Endothelial cell (in vitro differentiated cells): Measurements from ENCODE around the gene RUNDC1. TPM values are rescaled to one million over a fixed set of nuclear protein-coding genes. Genes with fewer than 3 reads are reported as not detected.

Source experiments
- DNase-seq: peaks from one replicate; pipeline ENCODE4 v3.0.0; 2021; ENCODE audit warnings: low spot score
- H3K27ac Mint-ChIP-seq: one replicate; pipeline ENCODE4 v1.8.0; 2021; ENCODE audit warnings: mixed read lengths, inconsistent platforms; ENCODE audit not compliant: unreplicated experiment
- H3K27me3 Mint-ChIP-seq: one replicate; pipeline ENCODE4 v1.8.0; 2021; ENCODE audit warnings: mild to moderate bottlenecking, moderate library complexity, mixed read lengths, inconsistent platforms; ENCODE audit not compliant: unreplicated experiment
- H3K36me3 Mint-ChIP-seq: one replicate; pipeline ENCODE4 v1.8.0; 2021; ENCODE audit warnings: mild to moderate bottlenecking, low read depth, mixed read lengths, inconsistent platforms; ENCODE audit not compliant: unreplicated experiment
- H3K4me1 Mint-ChIP-seq: one replicate; pipeline ENCODE4 v1.8.0; 2021; ENCODE audit warnings: mild to moderate bottlenecking, mixed read lengths, inconsistent platforms; ENCODE audit not compliant: unreplicated experiment
- H3K4me3 Mint-ChIP-seq: one replicate; pipeline ENCODE4 v1.8.0; 2021; ENCODE audit warnings: mild to moderate bottlenecking, mixed read lengths, inconsistent platforms; ENCODE audit not compliant: unreplicated experiment
- H3K9me3 Mint-ChIP-seq: one replicate; pipeline ENCODE4 v1.8.0; 2021; ENCODE audit warnings: mixed read lengths, inconsistent platforms; ENCODE audit not compliant: unreplicated experiment
- total RNA-seq: library from RNA; stranded (reverse); fragmentation: NEBNext Ultra II Directional; extraction: Animal tissue kit (Norgen Biotek cat#: 25700); gene quantifications from one replicate; pipeline ENCODE4 v1.2.1, GENCODE V29; 2021; ENCODE audit not compliant: unreplicated experiment
- TF ChIP-seq, protein P1 (sequence below): fragments of 200-600 bp; sonication (generic); IDR thresholded peaks from one replicate; pipeline ENCODE4 v1.5.0; 2021; ENCODE audit warnings: antibody characterized with exemption; ENCODE audit not compliant: unreplicated experiment

RUNDC1 gene
- total RNA-seq, 1 donor from 2014 or later = 12.2 TPM

DNA sequence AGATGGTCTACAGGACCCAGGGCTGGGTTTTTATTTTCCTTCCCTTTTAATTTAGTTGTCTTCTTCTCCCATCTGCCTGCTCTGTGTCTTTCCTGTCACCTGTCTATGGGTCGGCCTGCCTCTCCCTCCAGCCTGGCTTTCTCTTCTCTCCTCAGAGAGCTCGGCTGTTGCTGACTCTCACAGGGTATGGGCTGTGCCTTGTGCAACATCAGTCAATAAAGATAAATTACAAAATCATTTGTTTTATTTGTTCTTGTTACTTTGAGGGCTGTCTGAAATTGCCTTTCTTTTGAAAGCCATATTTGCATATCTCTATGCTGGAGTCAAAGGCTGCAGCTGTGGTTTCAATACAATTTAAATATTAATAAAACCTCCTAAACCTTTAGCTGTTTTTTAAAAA, 60.3 kb downstream of the RUNDC1 start:
- peaks cover 2% of the 10 kb centered on the region for H3K27me3 Mint-ChIP-seq
- DNase-seq = no peak
- no peak overlapping the region for H3K27ac Mint-ChIP-seq
- TF ChIP-seq, protein P1, sequence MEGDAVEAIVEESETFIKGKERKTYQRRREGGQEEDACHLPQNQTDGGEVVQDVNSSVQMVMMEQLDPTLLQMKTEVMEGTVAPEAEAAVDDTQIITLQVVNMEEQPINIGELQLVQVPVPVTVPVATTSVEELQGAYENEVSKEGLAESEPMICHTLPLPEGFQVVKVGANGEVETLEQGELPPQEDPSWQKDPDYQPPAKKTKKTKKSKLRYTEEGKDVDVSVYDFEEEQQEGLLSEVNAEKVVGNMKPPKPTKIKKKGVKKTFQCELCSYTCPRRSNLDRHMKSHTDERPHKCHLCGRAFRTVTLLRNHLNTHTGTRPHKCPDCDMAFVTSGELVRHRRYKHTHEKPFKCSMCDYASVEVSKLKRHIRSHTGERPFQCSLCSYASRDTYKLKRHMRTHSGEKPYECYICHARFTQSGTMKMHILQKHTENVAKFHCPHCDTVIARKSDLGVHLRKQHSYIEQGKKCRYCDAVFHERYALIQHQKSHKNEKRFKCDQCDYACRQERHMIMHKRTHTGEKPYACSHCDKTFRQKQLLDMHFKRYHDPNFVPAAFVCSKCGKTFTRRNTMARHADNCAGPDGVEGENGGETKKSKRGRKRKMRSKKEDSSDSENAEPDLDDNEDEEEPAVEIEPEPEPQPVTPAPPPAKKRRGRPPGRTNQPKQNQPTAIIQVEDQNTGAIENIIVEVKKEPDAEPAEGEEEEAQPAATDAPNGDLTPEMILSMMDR = no peak
- H3K9me3 Mint-ChIP-seq = no peaks in the 10 kb centered on the region
- H3K4me3 Mint-ChIP-seq = no peak overlapping the region
- H3K4me1 Mint-ChIP-seq = peaks cover 14% of the 10 kb centered on the region
- H3K36me3 Mint-ChIP-seq = no peaks in the 10 kb centered on the region

DNA sequence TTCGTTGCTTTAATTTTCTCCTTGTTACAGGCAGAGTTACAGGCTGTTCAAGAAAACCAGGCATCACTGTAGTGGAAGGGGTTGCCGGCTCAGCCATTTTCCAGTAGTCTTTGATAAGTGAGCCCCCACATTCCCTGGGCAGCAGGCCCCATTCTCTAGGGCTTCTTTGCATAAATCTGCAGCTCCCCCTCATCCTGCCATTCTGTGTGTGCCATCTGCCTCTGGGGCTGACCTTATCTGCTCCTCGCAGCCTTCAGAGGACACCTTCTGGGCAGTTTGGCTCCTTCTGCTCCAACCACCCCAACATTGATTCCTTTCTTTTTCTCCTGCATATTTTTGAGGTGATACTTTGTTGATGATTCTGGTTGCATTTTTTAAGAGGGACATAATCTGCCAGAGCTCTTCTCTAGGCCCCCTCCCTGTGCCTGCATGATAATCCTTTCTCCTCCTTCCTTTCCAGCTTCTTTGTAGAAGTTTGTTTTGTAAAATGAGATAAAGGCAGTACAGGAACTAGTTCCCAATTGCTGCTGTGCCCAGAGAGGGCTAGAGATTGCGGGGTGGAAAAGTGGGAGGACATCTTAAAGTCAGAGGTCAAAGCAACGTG, 61.8 kb downstream of the RUNDC1 start:
- no peaks in the 10 kb centered on the region for H3K9me3 Mint-ChIP-seq
- TF ChIP-seq, protein P1 = no peak
- no peaks in the 10 kb centered on the region for H3K36me3 Mint-ChIP-seq
- H3K4me3 Mint-ChIP-seq = no peak overlapping the region
- peak overlapping the region; percentile 28 for H3K27ac Mint-ChIP-seq
- H3K27me3 Mint-ChIP-seq = peaks cover 2% of the 10 kb centered on the region
- no peak for DNase-seq
- peaks cover 14% of the 10 kb centered on the region for H3K4me1 Mint-ChIP-seq

Other genes starting within 250 kb of the RUNDC1 start
- gene EZH1, start 235.5 kb upstream of the RUNDC1 start, total RNA-seq = 31.7 TPM
- gene RAMP2, start 219.3 kb upstream of the RUNDC1 start, total RNA-seq = 630 TPM
- gene VPS25, start 207.1 kb upstream of the RUNDC1 start, total RNA-seq = 39.4 TPM
- gene WNK4, start 200.0 kb upstream of the RUNDC1 start, total RNA-seq = 8.9 TPM
- 60.3 TPM for gene COA3, start 181.9 kb upstream of the RUNDC1 start, total RNA-seq
- 0.59 TPM for gene CNTD1, start 181.7 kb upstream of the RUNDC1 start, total RNA-seq
- gene BECN1, start 156.3 kb upstream of the RUNDC1 start, total RNA-seq = 66.4 TPM
- gene PSME3, start 147.2 kb upstream of the RUNDC1 start, total RNA-seq = 128 TPM
- gene AOC2, start 136.0 kb upstream of the RUNDC1 start, total RNA-seq = 6.2 TPM
- 36.5 TPM for gene AOC3, start 129.4 kb upstream of the RUNDC1 start, total RNA-seq
- not detected for gene G6PC1, start 79.8 kb upstream of the RUNDC1 start, total RNA-seq
- 39.6 TPM for gene AARSD1, start 16.1 kb upstream of the RUNDC1 start, total RNA-seq
- gene PTGES3L, start 485 bp upstream of the RUNDC1 start, total RNA-seq = 1.5 TPM
- gene RPL27, start 17.9 kb downstream of the RUNDC1 start, total RNA-seq = 1,237 TPM
- gene IFI35, start 26.2 kb downstream of the RUNDC1 start, total RNA-seq = 4.2 TPM
- gene VAT1, start 41.8 kb downstream of the RUNDC1 start, total RNA-seq = 460 TPM
- gene RND2, start 44.7 kb downstream of the RUNDC1 start, total RNA-seq = 5.9 TPM
- 8.7 TPM for gene BRCA1, start 144.8 kb downstream of the RUNDC1 start, total RNA-seq
- 74.9 TPM for gene NBR1, start 190.6 kb downstream of the RUNDC1 start, total RNA-seq
- gene TMEM106A, start 231.3 kb downstream of the RUNDC1 start, total RNA-seq = 14.4 TPM
- gene CCDC200, start 248.1 kb downstream of the RUNDC1 start, total RNA-seq = not detected